T-helper 17 cell (primary cell): Measurements from ENCODE around the gene NPAS3. TPM values are rescaled to one million over a fixed set of nuclear protein-coding genes. Genes with fewer than 3 reads are reported as not detected.

Experiments
- ATAC-seq: fragments of 150-1000 bp; cut with Tn5 transposase; 2 replicates; pipeline ENCODE4 v1.10.0; 2021; ENCODE audit warnings: mild to moderate bottlenecking, moderate library complexity
- DNase-seq, 3 donors: peaks; one replicate each; pipeline versions ENCODE4 v3.0.0 to v3.0.0-alpha.2; 2020 to 2021
- H3K9me3 ChIP-seq: one replicate; pipeline ENCODE4 v1.7.0; 2013; ENCODE audit warnings: low read length, mild to moderate bottlenecking; ENCODE audit not compliant: control insufficient read depth, poor library complexity, severe bottlenecking
- H3K27ac Mint-ChIP-seq: one replicate; pipeline ENCODE4 v1.8.0; 2022; ENCODE audit warnings: mild to moderate bottlenecking, moderate library complexity, mixed read lengths
- H3K27me3 Mint-ChIP-seq: one replicate; pipeline ENCODE4 v1.8.0; 2022; ENCODE audit warnings: mixed read lengths
- H3K36me3 Mint-ChIP-seq: one replicate; pipeline ENCODE4 v1.8.0; 2022; ENCODE audit warnings: low read depth, mixed read lengths
- H3K4me1 Mint-ChIP-seq: one replicate; pipeline ENCODE4 v1.8.0; 2022; ENCODE audit warnings: mild to moderate bottlenecking, mixed read lengths
- H3K4me3 Mint-ChIP-seq: one replicate; pipeline ENCODE4 v1.8.0; 2022; ENCODE audit warnings: mild to moderate bottlenecking, moderate library complexity, mixed read lengths
- total RNA-seq, 4 donors: library from RNA in 2 of 4; stranded (reverse) in 2 of 4; gene quantifications; one replicate each; pipeline ENCODE4 v1.2.3 and lab custom pipeline; 2022 to 2026

NPAS3 gene
- total RNA-seq, 2 donors from 2014 or later: not detected

- H3K4me3 Mint-ChIP-seq: no peak overlapping the region
- no peaks in the 10 kb centered on the region for H3K27me3 Mint-ChIP-seq
- DNase-seq (no peak), ATAC-seq (no peak)
- no peaks in the 10 kb centered on the region for H3K4me1 Mint-ChIP-seq
- H3K9me3 ChIP-seq: no peaks in the 10 kb centered on the region
- no peak overlapping the region for H3K27ac Mint-ChIP-seq
- no peaks in the 10 kb centered on the region for H3K36me3 Mint-ChIP-seq
Observed at GRCh38 chr14:33042591-33042990, 103.9 kb downstream of the NPAS3 start.

GRCh38 chr14:33045760-33046159, 107.1 kb downstream of the NPAS3 start:
- DNase-seq: no peak
- Mint-ChIP-seq H3K27ac (no peak overlapping the region), H3K4me3 (no peak overlapping the region), H3K4me1 (no peaks in the 10 kb centered on the region), H3K36me3 (no peaks in the 10 kb centered on the region), H3K27me3 (no peaks in the 10 kb centered on the region)
- H3K9me3 ChIP-seq: no peaks in the 10 kb centered on the region
- no peak for ATAC-seq

GRCh38 chr14:33052943-33053342, 114.3 kb downstream of the NPAS3 start:
- no peak overlapping the region for H3K27ac Mint-ChIP-seq

GRCh38 chr14:33056213-33056612, 117.5 kb downstream of the NPAS3 start:
- ATAC-seq: no peak
- Mint-ChIP-seq H3K4me1 (no peaks in the 10 kb centered on the region), H3K27ac (no peak overlapping the region), H3K36me3 (no peaks in the 10 kb centered on the region), H3K4me3 (no peak overlapping the region), H3K27me3 (peaks cover 4% of the 10 kb centered on the region)
- H3K9me3 ChIP-seq: no peaks in the 10 kb centered on the region
- DNase-seq: no peak

More at GRCh38 chr14:33052943-33053342, 114.3 kb downstream of the NPAS3 start:
- H3K27me3 Mint-ChIP-seq: peaks cover 4% of the 10 kb centered on the region
- no peaks in the 10 kb centered on the region for H3K9me3 ChIP-seq
- no peak overlapping the region for H3K4me3 Mint-ChIP-seq
- H3K4me1 Mint-ChIP-seq: no peaks in the 10 kb centered on the region
- DNase-seq: no peak
- H3K36me3 Mint-ChIP-seq: no peaks in the 10 kb centered on the region
- ATAC-seq: no peak

- no peak for ATAC-seq
Observed at GRCh38 chr14:33057585-33057984, 118.9 kb downstream of the NPAS3 start.

GRCh38 chr14:33061667-33062325, 123.1 kb downstream of the NPAS3 start:
- Mint-ChIP-seq H3K36me3 (no peaks in the 10 kb centered on the region), H3K4me1 (no peaks in the 10 kb centered on the region), H3K27ac (no peak overlapping the region), H3K27me3 (no peaks in the 10 kb centered on the region), H3K4me3 (no peak overlapping the region)
- DNase-seq (no peak), ATAC-seq (no peak)
- H3K9me3 ChIP-seq: no peaks in the 10 kb centered on the region

More at GRCh38 chr14:33057585-33057984, 118.9 kb downstream of the NPAS3 start:
- no peak overlapping the region for H3K27ac Mint-ChIP-seq
- peaks cover 4% of the 10 kb centered on the region for H3K27me3 Mint-ChIP-seq
- DNase-seq: no peak
- H3K36me3 Mint-ChIP-seq: no peaks in the 10 kb centered on the region
- H3K9me3 ChIP-seq: no peaks in the 10 kb centered on the region
- no peaks in the 10 kb centered on the region for H3K4me1 Mint-ChIP-seq
- H3K4me3 Mint-ChIP-seq: no peak overlapping the region

- Mint-ChIP-seq H3K4me1 (no peaks in the 10 kb centered on the region), H3K36me3 (no peaks in the 10 kb centered on the region), H3K27me3 (no peaks in the 10 kb centered on the region), H3K4me3 (no peak overlapping the region), H3K27ac (no peak overlapping the region)
- ATAC-seq: no peak
- no peak for DNase-seq
- H3K9me3 ChIP-seq: no peaks in the 10 kb centered on the region
Observed at GRCh38 chr14:33062476-33062875, 123.8 kb downstream of the NPAS3 start.

- no peaks in the 10 kb centered on the region for H3K36me3 Mint-ChIP-seq
- H3K9me3 ChIP-seq: no peaks in the 10 kb centered on the region
- DNase-seq (no peak), ATAC-seq (no peak)
- no peak overlapping the region for H3K27ac Mint-ChIP-seq
- no peaks in the 10 kb centered on the region for H3K4me1 Mint-ChIP-seq
- no peak overlapping the region for H3K4me3 Mint-ChIP-seq
- no peaks in the 10 kb centered on the region for H3K27me3 Mint-ChIP-seq
Observed at GRCh38 chr14:33062881-33063280, 124.2 kb downstream of the NPAS3 start.

GRCh38 chr14:33063521-33063920, 124.8 kb downstream of the NPAS3 start:
- H3K9me3 ChIP-seq: no peaks in the 10 kb centered on the region
- no peaks in the 10 kb centered on the region for H3K27me3 Mint-ChIP-seq

GRCh38 chr14:33065634-33066033, 127.0 kb downstream of the NPAS3 start:
- no peaks in the 10 kb centered on the region for H3K9me3 ChIP-seq
- H3K36me3 Mint-ChIP-seq: no peaks in the 10 kb centered on the region
- H3K27ac Mint-ChIP-seq: no peak overlapping the region
- no peak overlapping the region for H3K4me3 Mint-ChIP-seq
- no peak for ATAC-seq
- no peak for DNase-seq
- no peaks in the 10 kb centered on the region for H3K27me3 Mint-ChIP-seq
- H3K4me1 Mint-ChIP-seq: no peaks in the 10 kb centered on the region

More at GRCh38 chr14:33063521-33063920, 124.8 kb downstream of the NPAS3 start:
- Mint-ChIP-seq H3K4me1 (no peaks in the 10 kb centered on the region), H3K27ac (no peak overlapping the region), H3K4me3 (no peak overlapping the region), H3K36me3 (no peaks in the 10 kb centered on the region)
- DNase-seq: no peak
- no peak for ATAC-seq

- no peaks in the 10 kb centered on the region for H3K4me1 Mint-ChIP-seq
- ATAC-seq: no peak
- H3K36me3 Mint-ChIP-seq: no peaks in the 10 kb centered on the region
- no peaks in the 10 kb centered on the region for H3K9me3 ChIP-seq
- H3K4me3 Mint-ChIP-seq: no peak overlapping the region
- no peak overlapping the region for H3K27ac Mint-ChIP-seq
- no peak for DNase-seq
- H3K27me3 Mint-ChIP-seq: no peaks in the 10 kb centered on the region
Observed at GRCh38 chr14:33068040-33068439, 129.4 kb downstream of the NPAS3 start.

GRCh38 chr14:33068626-33069025, 129.9 kb downstream of the NPAS3 start:
- no peaks in the 10 kb centered on the region for H3K36me3 Mint-ChIP-seq
- DNase-seq: no peak
- H3K27ac Mint-ChIP-seq: no peak overlapping the region
- H3K9me3 ChIP-seq: no peaks in the 10 kb centered on the region
- H3K4me3 Mint-ChIP-seq: no peak overlapping the region
- H3K27me3 Mint-ChIP-seq: no peaks in the 10 kb centered on the region
- no peaks in the 10 kb centered on the region for H3K4me1 Mint-ChIP-seq
- no peak for ATAC-seq

- no peak for ATAC-seq
- Mint-ChIP-seq H3K4me1 (no peaks in the 10 kb centered on the region), H3K27ac (no peak overlapping the region), H3K27me3 (no peaks in the 10 kb centered on the region), H3K36me3 (no peaks in the 10 kb centered on the region), H3K4me3 (no peak overlapping the region)
- no peaks in the 10 kb centered on the region for H3K9me3 ChIP-seq
- DNase-seq: no peak
Observed at GRCh38 chr14:33070475-33070874, 131.8 kb downstream of the NPAS3 start.

- Mint-ChIP-seq H3K27me3 (no peaks in the 10 kb centered on the region), H3K36me3 (no peaks in the 10 kb centered on the region), H3K4me3 (no peak overlapping the region), H3K27ac (no peak overlapping the region), H3K4me1 (no peaks in the 10 kb centered on the region)
- H3K9me3 ChIP-seq: no peaks in the 10 kb centered on the region
- DNase-seq (no peak), ATAC-seq (no peak)
Observed at GRCh38 chr14:33073023-33073422, 134.3 kb downstream of the NPAS3 start.
